GM23338 (cell line): Measurements from ENCODE around the gene KLHL6. TPM values are rescaled to one million over a fixed set of nuclear protein-coding genes. Genes with fewer than 3 reads are reported as not detected.

Experiments used
- ATAC-seq: fragments of 200-7000 bp; cut with Tn5 transposase; 3 replicates; pipeline ENCODE4 v1.9.1; 2020
- DNase-seq: peaks from one replicate; pipeline ENCODE4 v3.0.0-alpha.2; 2015; ENCODE audit warnings: low spot score
- H2AFZ ChIP-seq: fragments of 200-600 bp; sonication (generic); 2 replicates; pipeline ENCODE4 v1.8.0; 2016; ENCODE audit warnings: antibody characterized with exemption, mild to moderate bottlenecking, moderate library complexity
- H3F3A ChIP-seq: fragments of 200-600 bp; sonication (generic); replicated peaks from 2 replicates; pipeline ENCODE4 v1.8.0; 2017; ENCODE audit warnings: antibody characterized with exemption, mixed run types, low read depth
- H3K27ac ChIP-seq: fragments of 200-600 bp; sonication (generic); 2 replicates; pipeline ENCODE4 v1.6.1; 2016; ENCODE audit warnings: low read depth
- H3K27me3 ChIP-seq: fragments of 200-600 bp; sonication (generic); 2 replicates; pipeline ENCODE4 v1.8.0; 2016; ENCODE audit warnings: mild to moderate bottlenecking, mixed run types, moderate library complexity; ENCODE audit not compliant: insufficient read depth
- H3K36me3 ChIP-seq: fragments of 200-600 bp; sonication (generic); 2 replicates; pipeline ENCODE4 v1.8.0; 2016; ENCODE audit warnings: mild to moderate bottlenecking; ENCODE audit not compliant: insufficient read depth
- H3K4me1 ChIP-seq: fragments of 200-600 bp; sonication (generic); 2 replicates; pipeline ENCODE4 v1.8.0; 2016; ENCODE audit warnings: mild to moderate bottlenecking, moderate library complexity; ENCODE audit not compliant: insufficient read depth
- H3K4me2 ChIP-seq: fragments of 200-600 bp; sonication (generic); 2 replicates; pipeline ENCODE4 v1.7.1; 2017; ENCODE audit warnings: mixed run types
- H3K4me3 ChIP-seq: fragments of 200-600 bp; sonication (generic); 2 replicates; pipeline ENCODE4 v1.6.1; 2016; ENCODE audit warnings: mixed run types
- H3K79me2 ChIP-seq: fragments of 200-600 bp; sonication (generic); replicated peaks from 2 replicates; pipeline ENCODE4 v1.8.0; 2017; ENCODE audit warnings: mild to moderate bottlenecking; ENCODE audit not compliant: insufficient read depth
- H3K9me2 ChIP-seq: fragments of 200-600 bp; sonication (generic); 2 replicates; pipeline ENCODE4 v1.8.0; 2017; ENCODE audit not compliant: insufficient read depth
- H4K20me1 ChIP-seq: fragments of 200-600 bp; sonication (generic); replicated peaks from 2 replicates; pipeline ENCODE4 v1.8.0; 2017; ENCODE audit warnings: mild to moderate bottlenecking; ENCODE audit not compliant: insufficient read depth
- H3K27ac Mint-ChIP-seq: 2 replicates; pipeline ENCODE4 v1.8.0; 2020; ENCODE audit warnings: inconsistent platforms, mild to moderate bottlenecking, moderate library complexity, mixed read lengths
- H3K27me3 Mint-ChIP-seq: 3 replicates; pipeline ENCODE4 v1.8.0; 2022; ENCODE audit warnings: low read depth, mild to moderate bottlenecking, moderate library complexity, mixed read lengths, inconsistent platforms; ENCODE audit not compliant: insufficient read depth, poor library complexity
- H3K36me3 Mint-ChIP-seq: 3 replicates; pipeline ENCODE4 v1.8.0; 2021; ENCODE audit warnings: low read depth, mild to moderate bottlenecking, inconsistent platforms, moderate library complexity, mixed read lengths
- H3K4me1 Mint-ChIP-seq: 3 replicates; pipeline ENCODE4 v1.8.0; 2020; ENCODE audit warnings: mild to moderate bottlenecking, inconsistent platforms, mixed read lengths
- H3K4me3 Mint-ChIP-seq: 3 replicates; pipeline ENCODE4 v1.8.0; 2021; ENCODE audit warnings: moderate library complexity, mild to moderate bottlenecking, inconsistent platforms, mixed read lengths
- H3K9me3 Mint-ChIP-seq: 3 replicates; pipeline ENCODE4 v1.8.0; 2020; ENCODE audit warnings: moderate library complexity, mild to moderate bottlenecking, inconsistent platforms, mixed read lengths
- CREB1 ChIP-seq: fragments of 250-450 bp; sonication (Bioruptor Pico); IDR thresholded peaks from 2 replicates; pipeline ENCODE4 v1.5.0; 2020; ENCODE audit warnings: low read depth, mild to moderate bottlenecking, moderate library complexity
- EZH2 ChIP-seq: fragments of 200-600 bp; sonication (generic); IDR thresholded peaks from one replicate; pipeline ENCODE4 v1.8.0; 2017; ENCODE audit warnings: antibody characterized with exemption, mild to moderate bottlenecking, low read depth; ENCODE audit not compliant: unreplicated experiment
- EZH2phosphoT487 ChIP-seq: fragments of 200-600 bp; sonication (generic); IDR thresholded peaks from one replicate; pipeline ENCODE4 v1.8.1; 2018; ENCODE audit warnings: antibody characterized with exemption; ENCODE audit not compliant: unreplicated experiment
- JUNB ChIP-seq: IDR thresholded peaks from one replicate; pipeline ENCODE4 v1.6.1; 2016; ENCODE audit warnings: antibody characterized with exemption; ENCODE audit not compliant: unreplicated experiment
- NANOG ChIP-seq: IDR thresholded peaks from 2 replicates; pipeline ENCODE4 v1.6.1; 2016; ENCODE audit warnings: antibody characterized with exemption, borderline replicate concordance
- POLR2AphosphoS5 ChIP-seq: IDR thresholded peaks from 2 replicates; pipeline ENCODE4 v1.6.1; 2016; ENCODE audit warnings: antibody characterized with exemption, low read depth
- REST ChIP-seq: IDR thresholded peaks from one replicate; pipeline ENCODE4 v1.6.1; 2018; ENCODE audit warnings: antibody characterized with exemption; ENCODE audit not compliant: unreplicated experiment
- STAT1 ChIP-seq: IDR thresholded peaks from one replicate; pipeline ENCODE4 v1.6.1; 2016; ENCODE audit warnings: antibody characterized with exemption; ENCODE audit not compliant: unreplicated experiment
- ZNF114 ChIP-seq: fragments of 250-450 bp; sonication (Bioruptor Pico); IDR thresholded peaks from 2 replicates; pipeline ENCODE4 v1.5.0; 2020; ENCODE audit warnings: mild to moderate bottlenecking, moderate library complexity
- ZNF331 ChIP-seq: fragments of 250-450 bp; sonication (Bioruptor Pico); IDR thresholded peaks from 2 replicates; pipeline ENCODE4 v1.5.0; 2020; ENCODE audit warnings: low read depth, mild to moderate bottlenecking, moderate library complexity
- polyA plus RNA-seq: library from polyadenylated mRNA; unstranded; fragments of >200 nt; fragmentation: Nextera tagmentation; extraction: Ambion mirVana; gene quantifications from 2 replicates; pipeline ENCODE4 v1.2.1, GENCODE V29; 2016
- total RNA-seq: library from RNA; depleted of rRNA; stranded (reverse); fragments of >200 nt; shearing (Covaris generic); gene quantifications from 2 replicates; pipeline ENCODE4 v1.2.3, GENCODE V29; 2014
- TF ChIP-seq, protein P1 (sequence below): IDR thresholded peaks from 2 replicates; pipeline ENCODE4 v1.6.1; 2016; ENCODE audit warnings: antibody characterized with exemption

The KLHL6 gene
- total and polyA plus RNA-seq, 2 experiments from 2014 or later, result not detected

GRCh38 chr3:183481582-183481981 lies 73.9 kb downstream of the KLHL6 start:
- Histone ChIP-seq H3F3A (no peaks in the 10 kb centered on the region), H2AFZ (peak overlapping the region; percentile 66; the same call in 1 of the 2 replicates), H3K79me2 (no peaks in the 10 kb centered on the region), H3K4me2 (no peak overlapping the region), H3K4me1 (peaks cover 18% of the 10 kb centered on the region), H3K27ac (no peak overlapping the region), H3K27me3 (no peaks in the 10 kb centered on the region), H3K9me2 (no peaks in the 10 kb centered on the region), H4K20me1 (no peaks in the 10 kb centered on the region), H3K36me3 (no peaks in the 10 kb centered on the region), H3K4me3 (no peak overlapping the region)
- H3K27ac Mint-ChIP-seq, result no peak overlapping the region
- H3K4me3 Mint-ChIP-seq, result no peak overlapping the region
- H3K4me1 Mint-ChIP-seq, result peaks cover 31% of the 10 kb centered on the region
- no peaks in the 10 kb centered on the region for H3K36me3 Mint-ChIP-seq
- no peak for ATAC-seq
- TF ChIP-seq CREB1 (CRISPR knock-in tag) (no peak), ZNF114 (no peak), EZH2 (no peak), EZH2phosphoT487 (no peak), REST (no peak), POLR2AphosphoS5 (no peak), ZNF331 (CRISPR knock-in tag) (no peak), STAT1 (no peak), NANOG (no peak)
- TF ChIP-seq, protein P1, sequence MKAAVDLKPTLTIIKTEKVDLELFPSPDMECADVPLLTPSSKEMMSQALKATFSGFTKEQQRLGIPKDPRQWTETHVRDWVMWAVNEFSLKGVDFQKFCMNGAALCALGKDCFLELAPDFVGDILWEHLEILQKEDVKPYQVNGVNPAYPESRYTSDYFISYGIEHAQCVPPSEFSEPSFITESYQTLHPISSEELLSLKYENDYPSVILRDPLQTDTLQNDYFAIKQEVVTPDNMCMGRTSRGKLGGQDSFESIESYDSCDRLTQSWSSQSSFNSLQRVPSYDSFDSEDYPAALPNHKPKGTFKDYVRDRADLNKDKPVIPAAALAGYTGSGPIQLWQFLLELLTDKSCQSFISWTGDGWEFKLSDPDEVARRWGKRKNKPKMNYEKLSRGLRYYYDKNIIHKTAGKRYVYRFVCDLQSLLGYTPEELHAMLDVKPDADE, result no peak
- no peaks in the 10 kb centered on the region for H3K9me3 Mint-ChIP-seq
- no peak for DNase-seq
- H3K27me3 Mint-ChIP-seq, result peaks cover 2% of the 10 kb centered on the region

DNA sequence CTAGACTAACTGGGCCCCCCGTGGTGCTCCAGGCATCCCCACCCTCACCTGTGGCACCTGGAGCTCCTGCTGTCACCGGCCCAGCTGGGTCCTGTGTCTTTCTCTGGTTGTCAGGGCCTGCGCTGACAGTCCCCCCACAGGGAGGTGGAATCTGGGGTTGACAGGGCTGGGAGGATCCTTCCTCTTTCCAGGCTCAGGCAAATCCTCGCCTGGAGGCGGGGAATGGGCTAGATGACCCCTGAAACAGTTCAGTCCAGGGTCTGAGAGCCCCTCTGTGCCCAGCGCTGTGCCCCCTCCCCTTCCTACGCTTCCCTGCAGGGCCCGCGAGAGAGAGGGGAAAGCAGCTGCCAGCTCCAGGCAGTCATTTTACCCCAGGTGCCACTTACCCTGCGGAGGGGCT lies 77.0 kb downstream of the KLHL6 start:
- Histone ChIP-seq H3K4me1 (peaks cover 5% of the 10 kb centered on the region; the same call in 1 of the 2 replicates), H2AFZ (no peak overlapping the region), H3K27ac (no peak overlapping the region), H3F3A (no peaks in the 10 kb centered on the region), H3K9me2 (no peaks in the 10 kb centered on the region), H3K36me3 (no peaks in the 10 kb centered on the region), H4K20me1 (no peaks in the 10 kb centered on the region), H3K79me2 (no peaks in the 10 kb centered on the region), H3K4me3 (no peak overlapping the region), H3K27me3 (no peaks in the 10 kb centered on the region), H3K4me2 (no peak overlapping the region)
- H3K4me1 Mint-ChIP-seq, result peaks cover 14% of the 10 kb centered on the region
- no peak overlapping the region for H3K27ac Mint-ChIP-seq
- H3K9me3 Mint-ChIP-seq, result no peaks in the 10 kb centered on the region
- ATAC-seq (no peak), DNase-seq (no peak)
- no peaks in the 10 kb centered on the region for H3K36me3 Mint-ChIP-seq
- H3K4me3 Mint-ChIP-seq, result no peak overlapping the region
- peaks cover 2% of the 10 kb centered on the region for H3K27me3 Mint-ChIP-seq
- TF ChIP-seq CREB1 (CRISPR knock-in tag), result no peak
- no peak for TF ChIP-seq REST
- TF ChIP-seq JUNB, result no peak
- TF ChIP-seq, protein P1, result no peak
